Lower leg skin (tissue), 3 donors: Measurements from ENCODE around the gene PSEN2.

Experiments
- POLR2A ChIP-seq, 2 donors: fragments of 450-650 bp; IDR thresholded peaks; one replicate each; pipeline ENCODE4 v1.6.1; 2016 to 2017; ENCODE audit warnings: antibody characterized with exemption in 2 of 2, mild to moderate bottlenecking in 1 of 2, moderate library complexity in 1 of 2
- TF ChIP-seq, protein P1 (sequence below), 3 donors: fragments of 450-650 bp; IDR thresholded peaks; one replicate each; pipeline ENCODE4 v1.5.1; 2016; ENCODE audit warnings: antibody characterized with exemption in 3 of 3, mild to moderate bottlenecking in 3 of 3, moderate library complexity in 2 of 3

- TF ChIP-seq, protein P1, sequence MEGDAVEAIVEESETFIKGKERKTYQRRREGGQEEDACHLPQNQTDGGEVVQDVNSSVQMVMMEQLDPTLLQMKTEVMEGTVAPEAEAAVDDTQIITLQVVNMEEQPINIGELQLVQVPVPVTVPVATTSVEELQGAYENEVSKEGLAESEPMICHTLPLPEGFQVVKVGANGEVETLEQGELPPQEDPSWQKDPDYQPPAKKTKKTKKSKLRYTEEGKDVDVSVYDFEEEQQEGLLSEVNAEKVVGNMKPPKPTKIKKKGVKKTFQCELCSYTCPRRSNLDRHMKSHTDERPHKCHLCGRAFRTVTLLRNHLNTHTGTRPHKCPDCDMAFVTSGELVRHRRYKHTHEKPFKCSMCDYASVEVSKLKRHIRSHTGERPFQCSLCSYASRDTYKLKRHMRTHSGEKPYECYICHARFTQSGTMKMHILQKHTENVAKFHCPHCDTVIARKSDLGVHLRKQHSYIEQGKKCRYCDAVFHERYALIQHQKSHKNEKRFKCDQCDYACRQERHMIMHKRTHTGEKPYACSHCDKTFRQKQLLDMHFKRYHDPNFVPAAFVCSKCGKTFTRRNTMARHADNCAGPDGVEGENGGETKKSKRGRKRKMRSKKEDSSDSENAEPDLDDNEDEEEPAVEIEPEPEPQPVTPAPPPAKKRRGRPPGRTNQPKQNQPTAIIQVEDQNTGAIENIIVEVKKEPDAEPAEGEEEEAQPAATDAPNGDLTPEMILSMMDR (IDR thresholded peaks at IDR 0.05), result no peak
- TF ChIP-seq POLR2A (IDR thresholded peaks at IDR 0.05), result no peak
These were observed 2.0 kb downstream of the PSEN2 start for GRCh38 chr1:226872437-226872836.
